Gastrocnemius medialis (tissue), 4 donors: Measurements from ENCODE around the gene CCM2. TPM values are rescaled to one million over a fixed set of nuclear protein-coding genes. Genes with fewer than 3 reads are reported as not detected.

Experiments
- ATAC-seq, 2 donors: fragments of 150-250 bp; one replicate each; pipeline ENCODE4 v1.9.1; 2016
- DNase-seq, 2 donors: peaks; one replicate each; pipeline ENCODE4 v3.0.0-alpha.2; 2019
- H3K27ac ChIP-seq, 4 donors: fragments of 200-600 bp; sonication (generic); 1 replicate in 1 of 4; 2 replicates in 3 of 4; pipeline ENCODE4 v1.5.1; 2016 to 2018; ENCODE audit warnings: mild to moderate bottlenecking in 2 of 4, moderate library complexity in 1 of 4
- H3K27me3 ChIP-seq, 3 donors: fragments of 200-600 bp; sonication (generic) in 2 of 3; 1 replicate in 1 of 3; 2 replicates in 2 of 3; pipeline versions ENCODE4 v1.5.1 to v1.6.0; 2016 to 2019; ENCODE audit warnings: mild to moderate bottlenecking in 1 of 3, moderate library complexity in 1 of 3
- H3K36me3 ChIP-seq, 2 donors: fragments of 200-600 bp; sonication (generic) in 1 of 2; one replicate each; pipeline ENCODE4 v1.5.1; 2017 to 2018
- H3K4me1 ChIP-seq, 2 donors: fragments of 200-600 bp; sonication (generic) in 1 of 2; one replicate each; pipeline ENCODE4 v1.5.1; 2016 to 2017; ENCODE audit warnings: mild to moderate bottlenecking in 2 of 2
- H3K4me3 ChIP-seq, 4 donors: fragments of 200-600 bp; sonication (generic) in 3 of 4; 1 replicate in 1 of 4; 2 replicates in 3 of 4; pipeline ENCODE4 v1.5.1; 2016 to 2019; ENCODE audit warnings: mild to moderate bottlenecking in 2 of 4
- H3K9me3 ChIP-seq, 3 donors: fragments of 200-600 bp; sonication (generic) in 2 of 3; 1 replicate in 1 of 3; 2 replicates in 2 of 3; pipeline ENCODE4 v1.5.1; 2016 to 2019
- CTCF ChIP-seq, 5 experiments: fragments of 450-650 bp in 3 of 5; fragments of 200-600 bp in 2 of 5; sonication (generic) in 2 of 5; IDR thresholded peaks in 4 of 5; conservative IDR thresholded peaks in 1 of 5; 1 replicate in 4 of 5; 2 replicates in 1 of 5; pipeline ENCODE4 v1.5.1; 2016 to 2019; ENCODE audit warnings: antibody characterized with exemption in 5 of 5, mild to moderate bottlenecking in 3 of 5, moderate library complexity in 3 of 5
- POLR2A ChIP-seq, 2 donors: fragments of 450-650 bp; IDR thresholded peaks; one replicate each; pipeline ENCODE4 v1.6.1; 2017; ENCODE audit warnings: antibody characterized with exemption in 2 of 2, mild to moderate bottlenecking in 2 of 2, moderate library complexity in 2 of 2
- in situ Hi-C, 4 donors: fragments of 200-750 bp; cut with MboI; loops; one replicate each; pipeline versions ENCODE4 v1.15.0 to v1.8.0; 2017; ENCODE audit warnings: low sequenced_read_pairs in 4 of 4
- intact Hi-C: fragments of 100-400 bp; cut with DNase I; formaldehyde crosslinking; loops from one replicate; pipeline ENCODE4 v1.15.1; 2023; ENCODE audit warnings: low total_unique reads
- total RNA-seq, 4 donors: library from RNA; depleted of rRNA; stranded (reverse); fragments of >200 nt; gene quantifications; one replicate each; pipeline versions ENCODE4 v1.1.0 to v1.2.3, GENCODE V29; 2016

Gene CCM2
- total RNA-seq, 4 donors from 2014 or later: 37.7 to 61.8 (median 47.4) TPM

- Histone ChIP-seq H3K4me3 (no peak overlapping the region), H3K27ac (no peak overlapping the region), H3K36me3 (peaks cover 0 to 71% of the 10 kb centered on the region in 2 donors), H3K9me3 (no peaks in the 10 kb centered on the region), H3K27me3 (no peaks in the 10 kb centered on the region), H3K4me1 (no peaks in the 10 kb centered on the region)
- DNase-seq (no peak), ATAC-seq (no peak)
- in situ Hi-C loops: no loop called here
- intact Hi-C loops: no loop called here
- TF ChIP-seq POLR2A (IDR thresholded peaks at IDR 0.05) (no peak), CTCF (IDR thresholded peaks at IDR 0.05 in 4 of 5, conservative IDR thresholded peaks at IDR 0.05 in 1 of 5) (no peak)
These were observed 70.2 kb downstream of the CCM2 start for GRCh38 chr7:45070254-45070642.

- Histone ChIP-seq H3K4me1 (no peaks in the 10 kb centered on the region), H3K36me3 (peaks cover 0 to 78% of the 10 kb centered on the region in 2 donors), H3K4me3 (no peak overlapping the region), H3K9me3 (no peaks in the 10 kb centered on the region), H3K27me3 (no peaks in the 10 kb centered on the region), H3K27ac (no peak overlapping the region)
- no peak for DNase-seq
- in situ Hi-C loops: no loop called here
- TF ChIP-seq POLR2A (IDR thresholded peaks at IDR 0.05) (no peak), CTCF (IDR thresholded peaks at IDR 0.05 in 4 of 5, conservative IDR thresholded peaks at IDR 0.05 in 1 of 5) (no peak)
- intact Hi-C loops: no loop called here
- ATAC-seq: no peak
These were observed 71.5 kb downstream of the CCM2 start for GRCh38 chr7:45071528-45071927.

GRCh38 chr7:45072131-45073030 is 72.4 kb downstream of the CCM2 start:
- TF ChIP-seq CTCF (IDR thresholded peaks at IDR 0.05 in 4 of 5, conservative IDR thresholded peaks at IDR 0.05 in 1 of 5) (no peak), POLR2A (IDR thresholded peaks at IDR 0.05) (no peak)
- Histone ChIP-seq H3K9me3 (no peaks in the 10 kb centered on the region), H3K4me1 (no peaks in the 10 kb centered on the region), H3K4me3 (no peak overlapping the region), H3K36me3 (peaks cover 0 to 86% of the 10 kb centered on the region in 2 donors), H3K27ac (no peak overlapping the region), H3K27me3 (no peaks in the 10 kb centered on the region)
- intact Hi-C loops (no loop called here), in situ Hi-C loops (no loop called here)
- no peak for ATAC-seq
- DNase-seq: no peak

- H3K4me1 ChIP-seq: no peaks in the 10 kb centered on the region
- H3K9me3 ChIP-seq: no peaks in the 10 kb centered on the region
- no peak for ATAC-seq
- H3K27me3 ChIP-seq: no peaks in the 10 kb centered on the region
- intact Hi-C loops: no loop called here
- DNase-seq: no peak
- H3K36me3 ChIP-seq: peaks cover 0 to 80% of the 10 kb centered on the region in 2 donors
- in situ Hi-C loops: no loop called here
- no peak overlapping the region for H3K27ac ChIP-seq
- no peak for TF ChIP-seq POLR2A (IDR thresholded peaks at IDR 0.05)
- no peak for TF ChIP-seq CTCF (IDR thresholded peaks at IDR 0.05 in 4 of 5, conservative IDR thresholded peaks at IDR 0.05 in 1 of 5)
- H3K4me3 ChIP-seq: no peak overlapping the region
These were observed 73.2 kb downstream of the CCM2 start for GRCh38 chr7:45073031-45073785.
